SHP77 (cell line): ENCODE data around the gene UEVLD.

ENCODE experiments used
- DNase-seq, 2 experiments: peaks; one replicate each; lab custom pipeline; 2025; lab: John Stamatoyannopoulos, UW

UEVLD gene

DNA sequence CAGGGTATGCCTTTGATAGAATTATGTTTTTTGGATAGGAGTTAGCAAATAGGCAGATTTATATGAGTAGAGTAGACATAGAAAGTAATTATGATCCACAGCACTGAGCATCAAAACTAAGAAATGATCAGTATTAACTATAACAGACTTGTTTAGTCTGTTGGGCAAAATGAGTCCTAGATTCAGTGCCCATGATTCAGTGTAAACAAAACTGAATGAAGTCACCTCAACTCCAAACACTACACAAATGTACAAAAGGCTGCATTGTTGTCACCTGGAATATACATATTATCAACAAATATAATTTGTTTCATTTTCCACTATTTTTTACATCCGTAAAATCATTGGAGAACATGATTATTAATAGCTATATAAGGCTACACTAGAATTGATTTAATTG lies 6.7 kb downstream of the UEVLD start:
- no peak for DNase-seq

DNA sequence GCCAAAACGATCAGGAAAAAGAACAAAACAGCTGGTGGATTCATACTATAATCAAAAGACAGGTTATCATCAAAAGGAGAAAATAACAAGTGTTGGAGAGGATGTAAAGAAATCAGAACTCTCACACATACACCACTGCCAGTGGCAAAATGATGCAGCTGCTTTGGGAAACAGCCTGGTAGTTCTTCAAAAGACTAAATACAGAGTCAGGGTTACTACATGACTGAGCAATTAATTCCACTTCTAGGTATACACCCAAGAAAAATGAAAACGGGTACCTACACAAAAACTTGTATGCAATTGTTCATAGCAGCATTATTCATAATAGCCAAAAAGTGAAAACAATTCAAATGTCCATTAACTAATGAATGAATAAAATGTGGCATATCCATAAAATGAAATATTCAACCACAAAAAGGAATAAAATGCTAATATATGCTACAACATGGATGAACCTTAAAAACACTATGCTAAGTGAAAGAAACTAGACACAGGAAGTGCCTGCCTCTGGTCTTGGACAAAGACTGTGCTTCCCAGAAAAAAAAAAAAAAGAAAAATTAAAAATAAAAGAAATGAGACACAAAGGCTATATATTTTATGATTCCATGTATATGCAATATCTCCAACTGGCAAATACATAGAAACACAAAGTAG lies 8.3 kb downstream of the UEVLD start:
- no peak for DNase-seq

DNA sequence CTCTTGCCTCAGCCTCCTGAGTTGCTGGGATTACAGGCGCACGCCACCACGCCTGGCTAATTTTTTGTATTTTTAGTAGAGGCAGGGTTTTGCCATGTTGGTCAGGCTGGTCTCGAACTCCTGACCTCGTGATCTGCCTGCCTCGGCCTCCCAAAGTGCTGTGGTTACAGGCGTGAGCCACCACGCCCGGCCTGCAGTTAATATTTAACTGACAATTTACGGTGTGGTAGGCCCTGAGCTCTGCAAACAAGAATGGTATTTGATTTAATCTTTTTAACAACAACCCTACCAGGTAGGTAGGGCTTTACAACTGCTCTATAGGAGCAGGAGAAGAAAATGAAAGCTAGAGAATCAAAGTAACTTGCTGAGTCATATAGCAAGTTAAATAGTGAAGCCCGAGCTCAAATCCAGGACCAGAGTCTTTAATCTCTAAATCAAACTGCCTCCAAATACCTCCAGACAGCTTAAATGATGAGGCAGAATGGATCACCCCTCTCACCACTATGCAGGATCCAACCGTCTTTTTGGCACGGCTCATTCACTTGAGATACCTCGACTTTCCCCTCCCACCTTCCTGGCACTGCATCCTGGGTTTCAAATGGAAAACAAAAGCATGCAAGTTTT lies 9.4 kb downstream of the UEVLD start:
- DNase-seq = no peak

DNA sequence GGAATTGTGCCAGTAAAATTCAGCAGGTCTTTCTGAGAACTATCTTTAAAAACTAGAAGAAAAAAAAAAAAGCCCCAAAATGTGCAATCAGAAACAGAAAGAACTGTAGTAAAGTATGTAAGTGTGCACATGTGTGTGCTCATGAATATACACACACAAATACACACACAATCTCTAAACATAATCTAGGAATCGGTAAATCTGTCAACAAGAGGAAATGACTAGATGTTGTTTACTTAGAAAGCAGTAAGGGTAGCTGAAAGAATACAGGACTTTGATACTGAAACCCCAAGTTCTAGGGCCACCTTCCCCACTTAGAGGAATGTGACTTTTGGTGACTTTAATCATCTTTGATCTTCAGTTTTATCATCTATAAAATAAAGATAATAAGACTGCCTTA lies 13.2 kb downstream of the UEVLD start:
- no peak for DNase-seq

- DNase-seq = no peak
Observed at GRCh38 chr11:18567081-18567480, 21.5 kb downstream of the UEVLD start.

DNA sequence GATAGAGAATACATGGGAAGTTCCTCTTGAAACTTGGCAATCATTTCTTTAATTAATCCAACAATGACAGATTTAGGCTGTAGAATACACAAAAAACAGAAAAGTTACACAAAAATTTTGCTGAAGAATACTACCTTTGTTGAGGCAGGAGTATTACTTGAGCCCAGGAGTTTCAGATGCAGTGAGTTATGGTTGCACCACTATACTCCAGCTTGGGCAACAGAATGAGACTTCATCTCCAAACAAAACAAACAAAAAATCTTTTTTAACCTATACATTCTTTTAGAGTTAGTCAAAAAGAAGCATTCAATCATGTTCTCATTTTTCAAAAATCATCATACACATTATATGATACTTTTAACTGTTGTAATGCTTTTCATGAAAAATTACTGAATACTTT lies 22.1 kb downstream of the UEVLD start:
- no peak for DNase-seq

- no peak for DNase-seq
Observed at GRCh38 chr11:18564149-18564548, 24.4 kb downstream of the UEVLD start.

GRCh38 chr11:18563090-18563730 lies 25.3 kb downstream of the UEVLD start:
- no peak for DNase-seq

- DNase-seq = no peak
Observed at GRCh38 chr11:18548001-18548400, 40.5 kb downstream of the UEVLD start.

DNA sequence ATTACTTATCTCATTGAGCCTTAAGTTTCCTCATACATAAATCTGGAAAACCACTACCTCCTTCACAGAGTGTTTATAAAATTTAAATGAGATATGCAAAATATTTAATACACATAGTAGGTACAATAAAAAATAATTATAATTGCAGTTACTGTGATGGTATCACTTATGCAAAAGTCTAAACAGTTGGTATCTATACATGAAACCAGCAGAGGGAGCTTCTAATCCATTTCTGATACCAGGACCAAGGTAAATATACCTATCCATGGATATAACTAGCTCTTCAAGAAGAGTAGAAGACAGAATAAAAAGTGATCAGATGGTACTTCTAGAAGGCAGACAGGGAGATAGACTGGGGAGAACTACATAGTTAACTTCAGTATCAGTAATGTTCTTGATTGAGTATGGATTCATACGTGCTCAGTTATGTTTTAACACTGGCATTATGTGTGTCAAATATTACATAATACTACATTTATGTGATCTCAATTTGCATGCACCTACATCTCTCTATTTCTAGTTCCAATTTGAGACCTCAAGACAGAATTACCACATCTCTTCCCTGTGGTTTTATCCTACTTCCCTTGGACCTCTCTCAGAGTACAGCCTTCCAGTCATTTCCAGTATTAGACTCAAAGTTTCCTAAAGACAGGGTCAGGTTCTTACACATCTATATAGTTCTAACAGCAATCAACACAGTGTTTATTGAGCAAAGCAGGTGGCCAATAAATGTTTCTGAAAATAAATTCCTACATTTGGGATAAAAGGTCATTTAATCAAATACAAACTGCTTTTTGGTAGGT lies 48.1 kb downstream of the UEVLD start:
- DNase-seq = no peak

DNA sequence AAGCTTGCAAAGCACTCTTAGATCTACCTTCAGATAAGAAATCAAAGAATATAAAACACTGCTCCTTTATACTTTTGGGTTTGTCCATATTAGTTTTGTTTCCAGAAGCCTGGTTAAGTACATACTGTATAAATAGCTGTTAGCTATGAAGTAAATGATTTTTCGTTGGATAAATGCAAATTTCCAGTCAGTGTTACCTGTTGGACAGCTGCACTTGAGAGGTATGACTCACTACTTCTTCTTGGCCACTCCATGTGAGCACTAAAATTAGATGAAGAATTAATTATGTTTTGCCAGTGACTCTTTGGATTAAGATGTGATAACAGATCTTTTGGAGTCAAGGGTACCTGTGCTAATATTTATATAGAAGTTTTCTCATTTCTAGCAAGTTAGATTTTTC lies 52.3 kb downstream of the UEVLD start:
- no peak for DNase-seq

- no peak for DNase-seq
Observed at GRCh38 chr11:18534245-18534644, 54.3 kb downstream of the UEVLD start.

DNA sequence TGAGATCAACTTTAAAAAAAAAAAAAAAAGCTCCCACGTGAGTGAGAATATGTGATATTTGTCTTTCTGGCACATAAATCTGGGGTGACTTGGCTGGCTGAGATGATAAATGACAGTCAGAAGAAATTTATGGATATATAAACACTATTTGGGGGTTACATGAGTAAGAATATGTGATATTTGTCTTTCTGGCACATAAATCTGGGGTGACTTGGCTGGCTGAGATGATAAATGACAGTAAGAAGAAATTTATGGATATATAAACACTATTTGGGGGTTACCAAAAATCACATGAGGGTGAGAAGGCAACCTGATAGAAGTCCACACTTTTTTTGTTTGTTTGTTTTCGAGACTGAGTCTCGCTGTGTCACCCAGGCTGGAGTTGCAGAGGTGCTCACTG lies 55.2 kb downstream of the UEVLD start:
- no peak for DNase-seq

DNA sequence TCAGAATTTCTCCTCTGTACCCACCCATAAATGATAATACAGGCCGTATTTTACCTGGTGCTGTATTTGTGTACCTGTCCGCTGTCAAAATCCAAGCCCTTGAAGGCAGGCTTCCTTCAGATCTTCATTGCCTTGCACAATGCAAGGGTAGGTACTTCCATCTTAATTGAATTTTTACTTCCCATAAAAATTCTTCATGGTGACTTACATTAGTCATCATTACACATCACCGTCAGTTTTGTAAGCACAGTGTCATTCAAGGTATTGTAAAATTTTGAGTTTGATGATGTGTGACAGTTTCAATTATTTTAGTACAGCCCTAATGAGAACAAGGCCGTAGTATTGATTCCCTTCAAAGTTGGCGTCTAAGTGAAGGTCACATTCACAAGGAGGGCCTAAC lies 61.0 kb downstream of the UEVLD start:
- no peak for DNase-seq

GRCh38 chr11:18526521-18527296 lies 61.8 kb downstream of the UEVLD start, which contains the start of gene TSG101:
Gene TSG101 (minus strand): TSS chr11:18526942. CDS start chr11:18526816, 126 bp downstream.
- DNase-seq = peak; percentile 63 to 77

GRCh38 chr11:18526130-18526520 lies 62.4 kb downstream of the UEVLD start:
- DNase-seq = no peak

GRCh38 chr11:18524248-18524647 lies 64.3 kb downstream of the UEVLD start:
- no peak for DNase-seq

- no peak for DNase-seq
Observed at GRCh38 chr11:18523084-18523483, 65.5 kb downstream of the UEVLD start.

DNA sequence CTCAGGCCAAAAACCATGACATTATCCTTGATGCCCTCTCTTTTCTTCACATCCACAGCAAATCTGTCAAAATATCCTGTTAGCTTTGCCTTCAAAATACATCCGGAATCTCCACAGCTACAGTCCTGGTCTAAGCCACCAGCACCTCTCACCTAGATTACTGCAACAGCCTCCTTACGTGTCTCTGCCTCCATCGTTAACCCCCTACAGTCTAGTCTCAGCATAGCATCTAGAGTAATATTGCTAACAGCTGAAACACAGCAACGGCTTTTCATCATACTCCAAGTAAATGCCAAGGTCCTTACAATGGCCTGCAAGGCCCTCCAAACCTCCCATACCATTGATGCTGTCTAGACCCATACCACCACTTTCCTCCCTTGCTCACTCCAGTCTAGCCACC lies 66.1 kb downstream of the UEVLD start:
- DNase-seq = no peak

GRCh38 chr11:18521122-18521521 lies 67.4 kb downstream of the UEVLD start:
- DNase-seq = no peak

- DNase-seq = no peak
Observed at GRCh38 chr11:18502352-18502751, 86.2 kb downstream of the UEVLD start.

- DNase-seq = no peak
Observed at GRCh38 chr11:18501629-18502028, 86.9 kb downstream of the UEVLD start.
